WI38 (cell line): ENCODE data around the gene CCDC102B.
"Not testable (repeated sequence)": the region's sequence is repeated elsewhere in the genome, so short reads cannot be mapped to it uniquely, and the experiment has no call there.

Experiments used
- H3K4me3 ChIP-seq: 2 replicates; pipeline ENCODE4 v1.5.1; 2011; ENCODE audit warnings: low read depth, mild to moderate bottlenecking, control low read depth, low read length
- TF ChIP-seq, protein P1 (sequence below): IDR thresholded peaks from 2 replicates; pipeline ENCODE4 v1.5.1; 2012; ENCODE audit warnings: low read depth, mild to moderate bottlenecking, control low read depth, low read length

CCDC102B gene

DNA sequence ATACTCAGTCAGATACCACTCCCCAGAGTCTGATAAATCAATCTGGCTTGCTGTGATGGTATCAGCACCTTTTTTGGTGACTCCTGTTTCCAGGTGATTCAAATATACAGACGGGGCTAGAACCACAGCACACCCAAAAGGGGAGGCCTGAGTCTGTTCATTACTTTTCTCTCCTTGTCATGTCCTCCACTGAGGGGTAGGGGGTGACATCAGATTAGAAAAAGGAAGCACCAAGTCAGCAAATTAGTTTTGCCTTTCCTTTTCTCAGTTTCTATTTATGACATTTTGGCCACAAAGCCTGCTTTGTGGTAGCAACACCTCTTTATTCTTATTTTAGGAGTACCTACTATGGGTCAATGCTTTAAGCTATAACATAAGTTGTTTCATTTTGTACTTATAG, 127.4 kb downstream of the CCDC102B start:
- TF ChIP-seq, protein P1, sequence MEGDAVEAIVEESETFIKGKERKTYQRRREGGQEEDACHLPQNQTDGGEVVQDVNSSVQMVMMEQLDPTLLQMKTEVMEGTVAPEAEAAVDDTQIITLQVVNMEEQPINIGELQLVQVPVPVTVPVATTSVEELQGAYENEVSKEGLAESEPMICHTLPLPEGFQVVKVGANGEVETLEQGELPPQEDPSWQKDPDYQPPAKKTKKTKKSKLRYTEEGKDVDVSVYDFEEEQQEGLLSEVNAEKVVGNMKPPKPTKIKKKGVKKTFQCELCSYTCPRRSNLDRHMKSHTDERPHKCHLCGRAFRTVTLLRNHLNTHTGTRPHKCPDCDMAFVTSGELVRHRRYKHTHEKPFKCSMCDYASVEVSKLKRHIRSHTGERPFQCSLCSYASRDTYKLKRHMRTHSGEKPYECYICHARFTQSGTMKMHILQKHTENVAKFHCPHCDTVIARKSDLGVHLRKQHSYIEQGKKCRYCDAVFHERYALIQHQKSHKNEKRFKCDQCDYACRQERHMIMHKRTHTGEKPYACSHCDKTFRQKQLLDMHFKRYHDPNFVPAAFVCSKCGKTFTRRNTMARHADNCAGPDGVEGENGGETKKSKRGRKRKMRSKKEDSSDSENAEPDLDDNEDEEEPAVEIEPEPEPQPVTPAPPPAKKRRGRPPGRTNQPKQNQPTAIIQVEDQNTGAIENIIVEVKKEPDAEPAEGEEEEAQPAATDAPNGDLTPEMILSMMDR: no peak
- no peak overlapping the region for H3K4me3 ChIP-seq

DNA sequence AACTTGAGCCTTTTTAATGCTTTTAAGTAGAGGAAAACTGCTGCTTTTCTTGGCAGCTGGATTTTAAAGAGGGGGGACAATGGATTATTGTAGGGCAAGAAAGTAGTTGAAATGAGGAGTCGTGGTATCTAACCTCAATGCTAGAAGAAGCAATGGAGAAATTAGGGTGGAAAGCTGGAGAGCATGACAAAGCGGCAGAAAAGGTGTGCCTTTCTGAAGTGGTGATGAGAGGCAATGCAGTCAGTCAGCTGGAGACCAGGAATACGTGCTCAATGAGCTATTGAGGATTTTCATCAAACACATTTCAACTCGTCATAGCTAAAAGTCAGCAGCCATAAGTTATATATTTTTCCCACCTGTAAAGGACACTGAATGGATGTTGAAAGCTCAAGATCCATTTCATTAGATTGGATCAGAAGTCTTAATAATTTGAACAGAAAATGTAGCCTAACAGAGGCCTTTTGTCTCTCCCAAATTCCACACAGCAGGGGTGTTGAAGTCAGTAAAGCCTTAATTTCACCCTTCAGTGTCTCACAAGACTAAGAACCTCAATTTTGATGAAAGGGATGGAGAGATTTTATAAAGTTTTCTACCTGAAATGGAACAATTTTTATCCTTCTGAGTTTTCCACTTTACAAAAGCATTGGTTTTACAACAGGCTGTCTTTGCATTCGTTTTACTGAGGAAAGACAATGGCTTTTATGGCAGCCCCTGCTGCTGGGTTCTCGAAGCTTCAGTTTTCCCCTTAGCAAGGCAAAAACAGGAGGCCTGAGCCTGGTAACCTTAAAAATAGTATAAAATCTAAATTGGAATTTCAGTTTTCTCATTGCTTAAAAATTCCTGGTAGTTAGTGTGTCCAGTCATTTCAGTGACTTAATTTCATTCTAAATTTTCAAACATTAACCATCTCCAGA, 131.1 kb downstream of the CCDC102B start:
- no peak overlapping the region for H3K4me3 ChIP-seq

DNA sequence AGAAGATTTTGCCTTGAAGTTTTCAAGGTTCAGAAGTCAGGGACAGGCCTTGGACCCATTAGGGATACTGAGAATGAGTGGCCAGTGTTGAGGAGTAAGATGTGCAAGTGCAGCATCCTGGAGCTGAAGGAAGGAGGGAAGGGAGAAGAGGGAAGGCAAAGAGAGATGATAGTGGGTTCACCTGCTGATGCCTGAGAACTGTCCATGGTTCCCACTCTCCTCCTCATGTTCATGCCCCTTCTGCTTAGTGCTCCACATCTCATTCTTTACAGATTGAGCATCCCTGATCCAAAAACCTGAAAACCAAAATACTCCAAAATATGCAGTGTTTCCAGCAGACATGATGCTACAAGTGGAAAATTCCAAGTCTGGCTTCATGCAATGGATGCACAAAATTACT, 137.8 kb downstream of the CCDC102B start:
- TF ChIP-seq, protein P1: no peak
- no peak overlapping the region for H3K4me3 ChIP-seq

More for the DNA sequence above, 131.1 kb downstream of the CCDC102B start:
- TF ChIP-seq, protein P1: no peak

DNA sequence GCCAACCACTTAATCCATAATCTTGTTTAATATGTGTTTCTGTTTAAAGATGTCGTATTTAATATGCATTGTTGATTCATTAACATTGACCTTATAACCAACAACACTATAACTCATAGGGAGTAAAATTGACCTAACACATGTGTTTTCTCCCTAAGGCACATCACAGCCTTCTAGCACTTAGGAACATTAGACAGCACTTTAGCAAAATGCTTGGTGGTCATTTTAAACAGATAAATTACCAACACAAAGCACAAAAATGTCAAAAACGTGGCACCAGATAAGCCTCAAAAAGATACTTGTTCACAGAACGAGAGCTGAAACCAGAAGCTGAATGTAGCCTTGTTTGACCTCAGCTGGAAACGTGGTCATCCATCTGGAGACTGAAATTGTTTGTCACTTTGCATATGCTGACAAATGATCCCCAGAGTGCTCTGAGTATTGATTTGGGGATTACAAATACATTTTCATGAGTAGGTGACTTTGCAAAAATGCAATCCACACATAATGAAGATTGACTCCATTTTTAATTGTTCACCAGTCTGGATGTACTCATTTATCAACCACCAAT, 139.2 kb downstream of the CCDC102B start:
- no peak overlapping the region for H3K4me3 ChIP-seq
- TF ChIP-seq, protein P1: no peak

DNA sequence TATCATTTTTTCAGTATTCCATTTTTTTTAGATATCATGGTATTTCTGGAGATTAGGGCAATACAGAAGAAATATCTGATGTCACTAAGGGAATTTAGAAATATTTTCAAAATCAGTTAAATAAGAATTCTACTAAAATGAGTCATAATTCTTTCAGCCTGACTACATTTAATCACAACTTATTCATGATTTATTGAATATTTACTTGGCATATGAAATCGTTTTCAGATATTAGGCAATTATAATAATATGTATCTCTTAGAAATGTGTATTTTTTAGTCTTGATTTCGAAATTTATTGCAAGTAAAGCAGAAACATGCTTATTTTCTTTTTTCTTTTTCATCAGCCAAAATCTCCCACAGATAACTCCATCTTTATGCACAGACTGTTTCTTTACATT, 142.2 kb downstream of the CCDC102B start:
- TF ChIP-seq, protein P1: no peak
- H3K4me3 ChIP-seq: no peak overlapping the region

DNA sequence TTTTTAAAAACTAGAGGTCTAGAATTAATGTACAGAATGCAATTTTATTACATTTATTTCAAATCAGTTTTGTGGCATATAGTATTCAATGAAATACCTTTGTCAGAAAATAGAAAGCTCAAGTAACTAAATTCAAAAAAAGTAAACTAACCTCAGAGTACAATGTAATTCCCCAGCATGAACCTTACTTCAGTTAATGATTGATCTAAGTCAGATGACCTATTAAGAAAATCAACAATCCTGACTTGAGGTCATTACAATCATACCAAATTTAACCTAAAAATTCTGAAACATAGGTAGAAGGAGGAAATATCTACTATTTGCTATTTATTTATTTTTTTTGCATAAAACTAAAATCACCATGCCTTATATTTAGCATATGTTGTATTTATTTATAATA, 142.9 kb downstream of the CCDC102B start:
- TF ChIP-seq, protein P1: no peak
- H3K4me3 ChIP-seq: no peak overlapping the region

DNA sequence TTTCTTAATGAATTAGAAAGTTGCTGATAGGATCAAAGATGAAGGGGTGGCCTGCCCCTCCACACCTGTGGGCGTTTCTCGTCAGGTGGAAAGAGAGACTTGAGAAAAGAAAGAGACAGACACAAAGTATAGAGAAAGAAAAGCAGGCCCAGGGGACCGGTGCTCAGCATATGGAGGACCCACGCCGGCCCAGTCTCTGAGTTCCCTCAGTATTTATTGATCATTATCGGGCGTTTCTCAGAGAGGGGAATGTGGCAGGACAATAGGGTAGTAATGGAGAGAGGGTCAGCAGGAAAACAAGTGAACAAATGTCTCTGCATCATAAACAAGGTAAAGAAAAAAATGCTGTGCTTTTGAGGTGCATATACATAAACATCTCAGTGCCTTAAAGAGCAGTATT, 144.3 kb downstream of the CCDC102B start:
- TF ChIP-seq, protein P1: no peak
- H3K4me3 ChIP-seq: no peak overlapping the region

DNA sequence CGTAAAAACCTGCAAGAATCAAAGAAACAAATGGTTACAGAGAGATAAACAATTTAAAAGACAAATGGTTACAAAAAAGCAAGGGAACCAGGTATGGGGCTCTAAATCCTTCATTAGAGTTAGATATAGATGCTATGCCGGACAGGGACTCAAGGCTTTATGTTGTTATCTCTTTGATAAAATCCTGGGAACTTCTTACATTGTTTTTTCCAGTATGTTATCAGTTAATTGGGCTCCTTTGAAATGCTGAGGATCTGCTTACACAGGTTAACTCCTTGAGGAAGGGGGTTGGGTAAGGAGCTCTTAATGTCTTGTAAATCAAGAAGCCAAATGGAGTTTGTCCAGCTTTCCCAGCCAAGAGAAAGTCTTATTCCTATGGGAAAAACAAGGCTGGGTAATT, 146.0 kb downstream of the CCDC102B start:
- not testable (repeated sequence) for H3K4me3 ChIP-seq
